ENCODE measurements around the gene ANXA7.

GRCh38 chr10:73368238-73368637 lies 45.6 kb downstream of the ANXA7 start:
- TF ChIP-seq CTCF (IDR thresholded peaks at IDR 0.05) = no peak
- no peak for TF ChIP-seq POLR2A (IDR thresholded peaks at IDR 0.05)
- no peak for TF ChIP-seq POLR2AphosphoS5 (IDR thresholded peaks at IDR 0.05; ENCODE audit: insufficient read depth in 1 of 2, low read depth in 1 of 2)
